HCT116 (cell line): ENCODE measurements around the gene TSPAN31. TPM values are rescaled to one million over a fixed set of nuclear protein-coding genes. Genes with fewer than 3 reads are reported as not detected.

ENCODE experiments used
- ATAC-seq: fragments of 200-7000 bp; cut with Tn5 transposase; 2 replicates; pipeline ENCODE4 v1.9.1; 2020; ENCODE audit warnings: mild to moderate bottlenecking, moderate library complexity
- BruUV-seq: library from RNA; stranded (reverse); fragments of 400-500 nt; replicated peaks from 2 replicates; lab custom pipeline; 2021; lab: Mats Ljungman, UMichigan
- CTCF ChIA-PET: fragments of 300-600 bp; sonication (Branson Sonifier 250); formaldehyde crosslinking; loops from one replicate; lab custom pipeline; 2021; ENCODE audit warnings: antibody characterized with exemption; lab: Charles Lee
- POLR2A ChIA-PET: fragments of 300-600, 350-600 bp; sonication (Branson Sonifier 250); formaldehyde crosslinking; loops from one replicate; lab custom pipeline; 2021; ENCODE audit warnings: antibody characterized with exemption; lab: Charles Lee
- RAD21 ChIA-PET, 2 experiments: fragments of 300-600 bp; sonication (Branson Sonifier 250); formaldehyde crosslinking; loops; one replicate each; lab custom pipeline; 2023; ENCODE audit warnings: low total read pairs in 2 of 2; ENCODE audit not compliant: uncharacterized antibody in 2 of 2, unreplicated experiment in 2 of 2, low non-redundant PET in 1 of 2; lab: Charles Lee
- DNase-seq: peaks from one replicate; pipeline ENCODE4 v3.0.0-alpha.2; 2010; ENCODE audit warnings: low read depth, low spot score
- H2AFZ ChIP-seq: fragments of 200-600 bp; shearing (Covaris generic), sonication (generic); 2 replicates; pipeline ENCODE4 v1.6.1; 2017; ENCODE audit warnings: low read depth, mixed run types, mixed read lengths, antibody characterized with exemption, low read length; ENCODE audit not compliant: poor library complexity, severe bottlenecking
- H3K27ac ChIP-seq: 2 replicates; pipeline ENCODE4 v1.5.1; 2012; ENCODE audit warnings: low read depth, low read length
- H3K27me3 ChIP-seq: fragments of 200-600 bp; sonication (generic); 2 replicates; pipeline ENCODE4 v1.6.1; 2016; ENCODE audit warnings: mixed run types, low read length, mixed read lengths; ENCODE audit not compliant: insufficient read depth
- H3K36me3 ChIP-seq, 2 experiments: fragments of 200-500 bp in 1 of 2; fragments of 200-600 bp in 1 of 2; sonication (Bioruptor generic) in 1 of 2; sonication (generic) in 1 of 2; 2 replicates each; pipeline versions ENCODE4 v1.5.1 to v1.6.1; 2014 to 2016; ENCODE audit warnings: low read length in 2 of 2, inconsistent platforms in 1 of 2, mixed read lengths in 1 of 2, mixed run types in 1 of 2; ENCODE audit not compliant: insufficient read depth in 2 of 2, control insufficient read depth in 1 of 2
- H3K4me1 ChIP-seq, 2 experiments: fragments of 200-600 bp in 1 of 2; sonication (generic) in 1 of 2; 2 replicates each; pipeline versions ENCODE4 v1.5.1 to v1.6.1; 2012 to 2017; ENCODE audit warnings: low read length in 2 of 2, inconsistent platforms in 1 of 2, mild to moderate bottlenecking in 1 of 2, mixed read lengths in 1 of 2, mixed run types in 1 of 2, moderate library complexity in 1 of 2; ENCODE audit not compliant: insufficient read depth in 2 of 2, control insufficient read depth in 1 of 2
- H3K4me2 ChIP-seq: fragments of 200-600 bp; sonication (generic); 2 replicates; pipeline ENCODE4 v1.6.1; 2017; ENCODE audit warnings: mixed run types, low read length, mixed read lengths
- H3K4me3 ChIP-seq, 2 experiments: fragments of 200-600 bp in 1 of 2; sonication (generic) in 1 of 2; replicated peaks in 1 of 2; 2 replicates each; pipeline ENCODE4 v1.5.1; 2011 to 2016; ENCODE audit warnings: low read length in 2 of 2, control low read depth in 1 of 2, low read depth in 1 of 2, mild to moderate bottlenecking in 1 of 2, mixed read lengths in 1 of 2, mixed run types in 1 of 2
- H3K79me2 ChIP-seq: fragments of 200-600 bp; sonication (generic); 2 replicates; pipeline ENCODE4 v1.6.1; 2017; ENCODE audit warnings: mild to moderate bottlenecking, mixed run types, low read length, moderate library complexity, mixed read lengths; ENCODE audit not compliant: insufficient read depth
- H3K9ac ChIP-seq: fragments of 200-600 bp; sonication (generic); 2 replicates; pipeline ENCODE4 v1.6.1; 2016; ENCODE audit warnings: low read length, mixed read lengths
- H3K9me2 ChIP-seq: fragments of 200-600 bp; sonication (generic), shearing (Covaris generic); 2 replicates; pipeline ENCODE4 v1.6.1; 2017; ENCODE audit warnings: mixed run types, mild to moderate bottlenecking, moderate library complexity; ENCODE audit not compliant: insufficient read depth
- H3K9me3 ChIP-seq, 2 experiments: fragments of 200-500 bp in 1 of 2; fragments of 200-600 bp in 1 of 2; sonication (Bioruptor generic) in 1 of 2; sonication (generic) in 1 of 2; 2 replicates each; pipeline ENCODE4 v1.6.1; 2014 to 2017; ENCODE audit warnings: low read length in 2 of 2, mixed read lengths in 2 of 2, inconsistent platforms in 1 of 2, low read depth in 1 of 2, mild to moderate bottlenecking in 1 of 2, mixed run types in 1 of 2, moderate library complexity in 1 of 2; ENCODE audit not compliant: control insufficient read depth in 1 of 2, insufficient read depth in 1 of 2
- H4K20me1 ChIP-seq: fragments of 200-600 bp; sonication (generic), shearing (Covaris generic); 2 replicates; pipeline ENCODE4 v1.6.1; 2017; ENCODE audit warnings: mixed run types, mild to moderate bottlenecking, moderate library complexity; ENCODE audit not compliant: insufficient read depth
- EGR1 ChIP-seq: IDR thresholded peaks from 2 replicates; pipeline ENCODE4 v1.6.1; 2012; ENCODE audit warnings: low read depth
- EZH2phosphoT487 ChIP-seq: fragments of 200-600 bp; IDR thresholded peaks from 2 replicates; pipeline ENCODE4 v1.6.1; 2018; ENCODE audit warnings: antibody characterized with exemption, borderline replicate concordance
- JUND ChIP-seq: IDR thresholded peaks from 2 replicates; pipeline ENCODE4 v1.6.1; 2012
- POLR2A ChIP-seq: IDR thresholded peaks from 2 replicates; pipeline ENCODE4 v1.7.0; 2011; ENCODE audit warnings: borderline replicate concordance; ENCODE audit not compliant: insufficient read depth, insufficient read length; ENCODE audit errors: extremely low read depth
- POLR2AphosphoS5 ChIP-seq: IDR thresholded peaks from 2 replicates; pipeline ENCODE4 v1.6.1; 2011; ENCODE audit warnings: mild to moderate bottlenecking, low read depth, low read length, moderate library complexity
- SP1 ChIP-seq: IDR thresholded peaks from 2 replicates; pipeline ENCODE4 v1.6.1; 2012; ENCODE audit warnings: low read depth
- SRF ChIP-seq: IDR thresholded peaks from 2 replicates; pipeline ENCODE4 v1.6.1; 2012; ENCODE audit warnings: low read depth
- intact Hi-C: fragments of 100-400 bp; cut with micrococcal nuclease; formaldehyde crosslinking; loops from 2 replicates; pipeline ENCODE4 v1.10.0; 2022
- total RNA-seq: library from RNA; stranded (reverse); gene quantifications from one replicate; pipeline ENCODE4 v1.2.1, GENCODE V29; 2021; ENCODE audit not compliant: unreplicated experiment
- TF ChIP-seq, protein P1 (sequence below), 3 experiments: fragments of 200-600 bp in 1 of 3; sonication (generic) in 1 of 3; IDR thresholded peaks in 2 of 3; conservative IDR thresholded peaks in 1 of 3; 2 replicates each; pipeline ENCODE4 v1.5.1; 2012 to 2017; ENCODE audit warnings: low read depth in 2 of 3, low read length in 2 of 3, antibody characterized with exemption in 1 of 3, borderline replicate concordance in 1 of 3, control low read depth in 1 of 3, mild to moderate bottlenecking in 1 of 3, mixed read lengths in 1 of 3, mixed run types in 1 of 3, moderate library complexity in 1 of 3; ENCODE audit not compliant: insufficient read depth in 1 of 3
- TF ChIP-seq, protein P2 (sequence below): IDR thresholded peaks from 2 replicates; pipeline ENCODE4 v1.6.1; 2012
- TF ChIP-seq, protein P3 (sequence below): IDR thresholded peaks from 2 replicates; pipeline ENCODE4 v1.6.1; 2011; ENCODE audit warnings: mild to moderate bottlenecking, low read length, moderate library complexity; ENCODE audit not compliant: insufficient replicate concordance; ENCODE audit errors: extremely low read depth
- TF ChIP-seq, protein P4 (sequence below): IDR thresholded peaks from 2 replicates; pipeline ENCODE4 v1.6.1; 2012; ENCODE audit warnings: low read depth

The TSPAN31 gene
- total RNA-seq, 1 experiment from 2014 or later = 14.9 TPM

DNA sequence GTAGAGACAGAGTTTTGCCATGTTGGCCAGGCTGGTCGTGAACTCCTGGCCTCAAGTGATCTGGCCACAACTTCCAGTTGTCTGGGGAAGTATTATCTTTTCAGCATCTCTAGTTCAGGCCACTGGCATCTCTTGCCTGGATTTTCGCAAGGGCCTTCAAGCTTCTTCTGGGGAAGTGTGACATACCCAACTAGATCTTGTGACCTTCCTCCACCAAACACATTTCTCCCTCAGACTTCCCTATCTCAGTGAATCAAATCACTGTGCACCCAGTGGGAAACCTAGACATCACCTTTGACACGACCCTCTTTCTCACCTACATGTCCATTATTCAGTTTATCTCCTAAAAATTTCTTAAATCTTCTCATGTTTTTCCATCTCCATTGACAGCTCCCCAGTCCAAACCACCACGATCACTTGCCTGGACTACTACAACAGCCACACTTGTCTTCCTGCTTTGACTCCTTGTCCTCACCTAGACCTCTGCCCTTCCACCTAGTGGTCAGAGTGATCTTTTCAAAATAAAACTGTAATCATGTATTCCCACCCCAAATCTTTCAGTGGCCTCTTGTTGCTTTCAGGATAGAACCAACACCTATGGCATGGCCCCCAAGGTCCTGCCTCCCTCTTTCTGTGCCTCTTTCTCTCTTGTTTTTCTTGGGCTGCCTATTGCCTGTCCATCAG is 30.9 kb downstream of the TSPAN31 start:
- CTCF ChIA-PET = interaction anchor here (0.7 to 1.2 kb wide), 2 partner anchors 27 to 115 kb away, joined by 3 to 4 read pairs; no protein-coding TSS in a partner anchor
- TF ChIP-seq, protein P1, sequence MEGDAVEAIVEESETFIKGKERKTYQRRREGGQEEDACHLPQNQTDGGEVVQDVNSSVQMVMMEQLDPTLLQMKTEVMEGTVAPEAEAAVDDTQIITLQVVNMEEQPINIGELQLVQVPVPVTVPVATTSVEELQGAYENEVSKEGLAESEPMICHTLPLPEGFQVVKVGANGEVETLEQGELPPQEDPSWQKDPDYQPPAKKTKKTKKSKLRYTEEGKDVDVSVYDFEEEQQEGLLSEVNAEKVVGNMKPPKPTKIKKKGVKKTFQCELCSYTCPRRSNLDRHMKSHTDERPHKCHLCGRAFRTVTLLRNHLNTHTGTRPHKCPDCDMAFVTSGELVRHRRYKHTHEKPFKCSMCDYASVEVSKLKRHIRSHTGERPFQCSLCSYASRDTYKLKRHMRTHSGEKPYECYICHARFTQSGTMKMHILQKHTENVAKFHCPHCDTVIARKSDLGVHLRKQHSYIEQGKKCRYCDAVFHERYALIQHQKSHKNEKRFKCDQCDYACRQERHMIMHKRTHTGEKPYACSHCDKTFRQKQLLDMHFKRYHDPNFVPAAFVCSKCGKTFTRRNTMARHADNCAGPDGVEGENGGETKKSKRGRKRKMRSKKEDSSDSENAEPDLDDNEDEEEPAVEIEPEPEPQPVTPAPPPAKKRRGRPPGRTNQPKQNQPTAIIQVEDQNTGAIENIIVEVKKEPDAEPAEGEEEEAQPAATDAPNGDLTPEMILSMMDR (IDR thresholded peaks at IDR 0.05 in 2 of 3, conservative IDR thresholded peaks at IDR 0.05 in 1 of 3; ENCODE audit: borderline replicate concordance in 1 of 3, insufficient read depth in 1 of 3, low read depth in 2 of 3, low read length in 2 of 3) = peak in 1 of 3 experiments; percentile 28; a peak in 1 of 6 replicates
- TF ChIP-seq POLR2A = no peak
- no peak for TF ChIP-seq EGR1
- no peak overlapping the region for H2AFZ ChIP-seq
- DNase-seq (no peak), ATAC-seq (no peak)
- H4K20me1 ChIP-seq = no peaks in the 10 kb centered on the region
- no TSS peak for BruUV-seq
- no peak overlapping the region for H3K4me2 ChIP-seq
- H3K9me2 ChIP-seq = no peaks in the 10 kb centered on the region
- POLR2A ChIA-PET = no interaction called here
- H3K27ac ChIP-seq = no peak overlapping the region
- H3K4me3 ChIP-seq = no peak overlapping the region
- intact Hi-C loops = no loop called here
- RAD21 ChIA-PET = no interaction called here
- no peaks in the 10 kb centered on the region for H3K9me3 ChIP-seq
- H3K79me2 ChIP-seq = peaks cover 20% of the 10 kb centered on the region
- no peak overlapping the region for H3K9ac ChIP-seq
- H3K4me1 ChIP-seq = peaks cover 5 to 15% of the 10 kb centered on the region in 2 experiments; a peak in 3 of 4 replicates
- peaks cover 0 to 3% of the 10 kb centered on the region in 2 experiments; a peak in 1 of 4 replicates for H3K36me3 ChIP-seq
- no peaks in the 10 kb centered on the region for H3K27me3 ChIP-seq

DNA sequence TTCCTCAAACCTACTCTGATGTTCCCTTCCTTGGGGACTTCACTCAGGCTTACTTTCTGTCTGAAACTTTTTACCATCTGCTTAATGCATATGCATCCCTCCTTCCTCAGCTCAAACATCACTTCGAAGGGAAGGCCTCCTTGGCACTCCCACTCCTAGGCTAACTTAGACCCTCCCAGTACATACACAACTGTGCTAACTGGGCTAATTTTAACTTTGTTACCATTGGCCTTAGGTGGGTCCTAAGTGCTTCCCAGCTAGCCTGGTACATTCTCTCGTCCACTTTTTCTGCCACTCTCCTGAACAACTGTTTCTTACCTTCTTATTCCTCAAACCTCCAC is 31.4 kb downstream of the TSPAN31 start:
- intact Hi-C loops = no loop called here
- peaks cover 15% of the 10 kb centered on the region for H3K79me2 ChIP-seq
- H2AFZ ChIP-seq = no peak overlapping the region
- no peak overlapping the region for H3K4me2 ChIP-seq
- H3K9ac ChIP-seq = no peak overlapping the region
- no peak overlapping the region for H3K4me3 ChIP-seq
- no peaks in the 10 kb centered on the region for H3K27me3 ChIP-seq
- DNase-seq (no peak), ATAC-seq (no peak)
- no TSS peak for BruUV-seq
- H3K27ac ChIP-seq = no peak overlapping the region
- ChIA-PET RAD21 (no interaction called here), CTCF (no interaction called here), POLR2A (no interaction called here)
- H3K36me3 ChIP-seq = no peaks in the 10 kb centered on the region; a peak in 1 of 4 replicates
- peaks cover 5 to 9% of the 10 kb centered on the region in 2 experiments; a peak in 3 of 4 replicates for H3K4me1 ChIP-seq
- H3K9me2 ChIP-seq = no peaks in the 10 kb centered on the region
- H3K9me3 ChIP-seq = no peaks in the 10 kb centered on the region
- no peaks in the 10 kb centered on the region for H4K20me1 ChIP-seq
- TF ChIP-seq JUND = no peak
- TF ChIP-seq, protein P2, sequence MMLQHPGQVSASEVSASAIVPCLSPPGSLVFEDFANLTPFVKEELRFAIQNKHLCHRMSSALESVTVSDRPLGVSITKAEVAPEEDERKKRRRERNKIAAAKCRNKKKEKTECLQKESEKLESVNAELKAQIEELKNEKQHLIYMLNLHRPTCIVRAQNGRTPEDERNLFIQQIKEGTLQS = no peak
- no peak for TF ChIP-seq SP1
- TF ChIP-seq EZH2phosphoT487 = no peak
- no peak for TF ChIP-seq SRF
- TF ChIP-seq, protein P3, sequence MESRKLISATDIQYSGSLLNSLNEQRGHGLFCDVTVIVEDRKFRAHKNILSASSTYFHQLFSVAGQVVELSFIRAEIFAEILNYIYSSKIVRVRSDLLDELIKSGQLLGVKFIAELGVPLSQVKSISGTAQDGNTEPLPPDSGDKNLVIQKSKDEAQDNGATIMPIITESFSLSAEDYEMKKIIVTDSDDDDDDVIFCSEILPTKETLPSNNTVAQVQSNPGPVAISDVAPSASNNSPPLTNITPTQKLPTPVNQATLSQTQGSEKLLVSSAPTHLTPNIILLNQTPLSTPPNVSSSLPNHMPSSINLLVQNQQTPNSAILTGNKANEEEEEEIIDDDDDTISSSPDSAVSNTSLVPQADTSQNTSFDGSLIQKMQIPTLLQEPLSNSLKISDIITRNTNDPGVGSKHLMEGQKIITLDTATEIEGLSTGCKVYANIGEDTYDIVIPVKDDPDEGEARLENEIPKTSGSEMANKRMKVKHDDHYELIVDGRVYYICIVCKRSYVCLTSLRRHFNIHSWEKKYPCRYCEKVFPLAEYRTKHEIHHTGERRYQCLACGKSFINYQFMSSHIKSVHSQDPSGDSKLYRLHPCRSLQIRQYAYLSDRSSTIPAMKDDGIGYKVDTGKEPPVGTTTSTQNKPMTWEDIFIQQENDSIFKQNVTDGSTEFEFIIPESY = no peak
- TF ChIP-seq, protein P4, sequence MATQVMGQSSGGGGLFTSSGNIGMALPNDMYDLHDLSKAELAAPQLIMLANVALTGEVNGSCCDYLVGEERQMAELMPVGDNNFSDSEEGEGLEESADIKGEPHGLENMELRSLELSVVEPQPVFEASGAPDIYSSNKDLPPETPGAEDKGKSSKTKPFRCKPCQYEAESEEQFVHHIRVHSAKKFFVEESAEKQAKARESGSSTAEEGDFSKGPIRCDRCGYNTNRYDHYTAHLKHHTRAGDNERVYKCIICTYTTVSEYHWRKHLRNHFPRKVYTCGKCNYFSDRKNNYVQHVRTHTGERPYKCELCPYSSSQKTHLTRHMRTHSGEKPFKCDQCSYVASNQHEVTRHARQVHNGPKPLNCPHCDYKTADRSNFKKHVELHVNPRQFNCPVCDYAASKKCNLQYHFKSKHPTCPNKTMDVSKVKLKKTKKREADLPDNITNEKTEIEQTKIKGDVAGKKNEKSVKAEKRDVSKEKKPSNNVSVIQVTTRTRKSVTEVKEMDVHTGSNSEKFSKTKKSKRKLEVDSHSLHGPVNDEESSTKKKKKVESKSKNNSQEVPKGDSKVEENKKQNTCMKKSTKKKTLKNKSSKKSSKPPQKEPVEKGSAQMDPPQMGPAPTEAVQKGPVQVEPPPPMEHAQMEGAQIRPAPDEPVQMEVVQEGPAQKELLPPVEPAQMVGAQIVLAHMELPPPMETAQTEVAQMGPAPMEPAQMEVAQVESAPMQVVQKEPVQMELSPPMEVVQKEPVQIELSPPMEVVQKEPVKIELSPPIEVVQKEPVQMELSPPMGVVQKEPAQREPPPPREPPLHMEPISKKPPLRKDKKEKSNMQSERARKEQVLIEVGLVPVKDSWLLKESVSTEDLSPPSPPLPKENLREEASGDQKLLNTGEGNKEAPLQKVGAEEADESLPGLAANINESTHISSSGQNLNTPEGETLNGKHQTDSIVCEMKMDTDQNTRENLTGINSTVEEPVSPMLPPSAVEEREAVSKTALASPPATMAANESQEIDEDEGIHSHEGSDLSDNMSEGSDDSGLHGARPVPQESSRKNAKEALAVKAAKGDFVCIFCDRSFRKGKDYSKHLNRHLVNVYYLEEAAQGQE = no peak
- no peak for TF ChIP-seq POLR2AphosphoS5
- TF ChIP-seq EGR1 = no peak
